HEK293 (cell line): Measurements from ENCODE around the gene NEU3.
"Not testable (repeated sequence)": the region's sequence is repeated elsewhere in the genome, so short reads cannot be mapped to it uniquely, and the experiment has no call there.

ENCODE experiments used
- CTCF ChIA-PET: fragments of 350-600 bp; formaldehyde crosslinking; extraction: SDS; loops from one replicate; lab custom pipeline; 2021; ENCODE audit warnings: antibody characterized with exemption; lab: Yijun Ruan, JAX
- POLR2A ChIA-PET: fragments of 300-600 bp; formaldehyde crosslinking; extraction: SDS; loops from one replicate; lab custom pipeline; 2020; ENCODE audit warnings: antibody characterized with exemption, inconsistent platforms; lab: Yijun Ruan, JAX
- H3K27ac ChIP-seq: fragments of 200-500 bp; sonication (Bioruptor generic); 2 replicates; pipeline ENCODE4 v1.5.1; 2014; ENCODE audit warnings: low read depth, low read length, control low read depth, inconsistent platforms; ENCODE audit errors: extremely low read depth
- H3K36me3 ChIP-seq, 2 experiments: fragments of 200-500 bp in 1 of 2; sonication (Bioruptor generic) in 1 of 2; 1 replicate in 1 of 2; 2 replicates in 1 of 2; pipeline ENCODE4 v1.5.1; 2014 to 2017; ENCODE audit warnings: inconsistent platforms in 2 of 2, low read length in 2 of 2; ENCODE audit not compliant: control insufficient read depth in 2 of 2, insufficient read depth in 1 of 2
- H3K4me1 ChIP-seq: fragments of 200-500 bp; sonication (Bioruptor generic); 2 replicates; pipeline ENCODE4 v1.5.1; 2014; ENCODE audit warnings: mild to moderate bottlenecking, low read length, inconsistent platforms; ENCODE audit not compliant: control insufficient read depth, insufficient read depth
- H3K4me3 ChIP-seq: 2 replicates; pipeline ENCODE4 v1.5.1; 2011; ENCODE audit warnings: low read depth, mild to moderate bottlenecking, control low read depth, low read length, moderate library complexity
- H3K9me3 ChIP-seq: fragments of 200-500 bp; sonication (Bioruptor generic); 2 replicates; pipeline ENCODE4 v1.5.1; 2014; ENCODE audit warnings: low read depth, low read length, inconsistent platforms; ENCODE audit not compliant: control insufficient read depth, insufficient read depth
- GLI2 ChIP-seq: fragments of 450-650 bp; formaldehyde crosslinking; IDR thresholded peaks from 2 replicates; pipeline ENCODE4; 2017; ENCODE audit warnings: missing biosample characterization, missing genetic modification characterization, low read depth, borderline replicate concordance
- HOXC10 ChIP-seq: sonication (generic); formaldehyde crosslinking; IDR thresholded peaks from 2 replicates; pipeline ENCODE4 v1.8.1; 2023; ENCODE audit warnings: mild to moderate bottlenecking, missing genetic modification reagents
- KLF17 ChIP-seq: fragments of 450-650 bp; formaldehyde crosslinking; IDR thresholded peaks from 2 replicates; pipeline ENCODE4 v1.5.1; 2016; ENCODE audit warnings: missing biosample characterization, missing genetic modification characterization
- KLF7 ChIP-seq: fragments of 450-650 bp; formaldehyde crosslinking; IDR thresholded peaks from 2 replicates; pipeline ENCODE4 v1.5.1; 2016; ENCODE audit warnings: missing biosample characterization, missing genetic modification characterization, borderline replicate concordance
- PRDM10 ChIP-seq: fragments of 450-650 bp; formaldehyde crosslinking; IDR thresholded peaks from 2 replicates; pipeline ENCODE4 v1.5.1; 2016; ENCODE audit warnings: missing biosample characterization, missing genetic modification characterization
- SETDB1 ChIP-seq: IDR thresholded peaks from one replicate; pipeline ENCODE4 v1.6.1; 2017; ENCODE audit warnings: mild to moderate bottlenecking, low read length, moderate library complexity, mixed read lengths; ENCODE audit not compliant: insufficient read length
- SP2 ChIP-seq: fragments of 450-650 bp; formaldehyde crosslinking; IDR thresholded peaks from 2 replicates; pipeline ENCODE4 v1.5.1; 2016; ENCODE audit warnings: missing biosample characterization, missing genetic modification characterization
- ZFHX2 ChIP-seq: fragments of 450-650 bp; formaldehyde crosslinking; conservative IDR thresholded peaks from 2 replicates; pipeline ENCODE4 v1.5.1; 2016; ENCODE audit warnings: missing biosample characterization, missing genetic modification characterization
- ZNF362 ChIP-seq: fragments of 450-650 bp; formaldehyde crosslinking; IDR thresholded peaks from 2 replicates; pipeline ENCODE4 v1.5.1; 2016; ENCODE audit warnings: missing biosample characterization, missing genetic modification characterization
- ZNF449 ChIP-seq: fragments of 450-650 bp; formaldehyde crosslinking; IDR thresholded peaks from 2 replicates; pipeline ENCODE4 v1.5.1; 2017; ENCODE audit warnings: missing biosample characterization, mild to moderate bottlenecking, missing genetic modification characterization, moderate library complexity
- ZNF549 ChIP-seq: fragments of 450-650 bp; IDR thresholded peaks from 2 replicates; pipeline ENCODE4 v1.5.1; 2018; ENCODE audit warnings: missing biosample characterization, missing genetic modification characterization, mild to moderate bottlenecking, inconsistent platforms, moderate library complexity
- ZNF560 ChIP-seq: fragments of 450-650 bp; formaldehyde crosslinking; IDR thresholded peaks from 2 replicates; pipeline ENCODE4 v1.5.1; 2017; ENCODE audit warnings: missing biosample characterization, missing genetic modification characterization, borderline replicate concordance
- ZNF639 ChIP-seq: fragments of 450-650 bp; formaldehyde crosslinking; IDR thresholded peaks from 2 replicates; pipeline ENCODE4 v1.5.1; 2016; ENCODE audit warnings: missing biosample characterization, missing genetic modification characterization
- ZNF645 ChIP-seq: fragments of 450-650 bp; formaldehyde crosslinking; IDR thresholded peaks from 2 replicates; pipeline ENCODE4; 2016; ENCODE audit warnings: missing biosample characterization, missing genetic modification characterization
- ZNF654 ChIP-seq: fragments of 450-650 bp; formaldehyde crosslinking; IDR thresholded peaks from 2 replicates; pipeline ENCODE4 v1.5.1; 2016; ENCODE audit warnings: low read depth, missing biosample characterization, missing genetic modification characterization
- ZNF670 ChIP-seq: fragments of 450-650 bp; formaldehyde crosslinking; IDR thresholded peaks from 2 replicates; pipeline ENCODE4 v1.5.1; 2016; ENCODE audit warnings: missing biosample characterization, missing genetic modification characterization, low read depth
- ZNF677 ChIP-seq: fragments of 450-650 bp; IDR thresholded peaks from 2 replicates; pipeline ENCODE4 v1.5.0; 2018; ENCODE audit warnings: missing biosample characterization, mild to moderate bottlenecking, missing genetic modification characterization, moderate library complexity
- ZNF76 ChIP-seq: fragments of 450-650 bp; formaldehyde crosslinking; IDR thresholded peaks from 2 replicates; pipeline ENCODE4; 2016; ENCODE audit warnings: low read depth, missing biosample characterization, missing genetic modification characterization, borderline replicate concordance
- ZNF791 ChIP-seq: fragments of 450-650 bp; formaldehyde crosslinking; IDR thresholded peaks from 2 replicates; pipeline ENCODE4 v1.5.1; 2016; ENCODE audit warnings: missing biosample characterization, missing genetic modification characterization
- ZNF792 ChIP-seq: fragments of 450-650 bp; formaldehyde crosslinking; IDR thresholded peaks from 2 replicates; pipeline ENCODE4 v1.5.1; 2016; ENCODE audit warnings: missing biosample characterization, missing genetic modification characterization
- ZNF843 ChIP-seq: fragments of 450-650 bp; formaldehyde crosslinking; IDR thresholded peaks from 2 replicates; pipeline ENCODE4 v1.5.1; 2016; ENCODE audit warnings: missing biosample characterization, missing genetic modification characterization
- ZSCAN16 ChIP-seq: fragments of 450-650 bp; formaldehyde crosslinking; IDR thresholded peaks from 2 replicates; pipeline ENCODE4 v1.5.1; 2016; ENCODE audit warnings: missing biosample characterization, missing genetic modification characterization

The NEU3 gene

GRCh38 chr11:74989260-74989638, 516 bp downstream of the NEU3 start:
- Histone ChIP-seq H3K27ac (peak overlapping the region; percentile 68), H3K36me3 (peaks cover 0 to 11% of the 10 kb centered on the region in 2 experiments; a peak in 1 of 3 replicates), H3K4me1 (no peaks in the 10 kb centered on the region), H3K9me3 (no peaks in the 10 kb centered on the region), H3K4me3 (peak overlapping the region; percentile 77)
- CTCF ChIA-PET, result interaction anchor here (0.6 to 1.1 kb wide), 7 partner anchors 13 to 544 kb away, joined by 3 to 5 read pairs (median 3); no protein-coding TSS in a partner anchor
- TF ChIP-seq ZNF560 (no peak), ZNF677 (tag by site-specific recombination) (no peak), ZNF639 (tag by site-specific recombination) (no peak), ZNF791 (no peak), ZNF76 (tag by site-specific recombination) (no peak), ZFHX2 (tag by site-specific recombination) (no peak), ZNF549 (no peak), KLF17 (no peak), ZNF449 (no peak)
- POLR2A ChIA-PET, result interaction anchor here (1.0 to 1.8 kb wide), 5 partner anchors 9 to 50 kb away, joined by 3 to 7 read pairs (median 5); partner anchors contain the start of genes SPCS2 and XRRA1

- H3K36me3 ChIP-seq, result peaks cover 0 to 20% of the 10 kb centered on the region in 2 experiments; a peak in 1 of 3 replicates
- H3K4me3 ChIP-seq, H3K9me3 ChIP-seq, POLR2A ChIA-PET, H3K27ac ChIP-seq, H3K4me1 ChIP-seq: not testable (repeated sequence)
- CTCF ChIA-PET, result interaction anchor here (0.8 kb wide), 1 partner anchor 259 kb away, joined by 3 read pairs; no protein-coding TSS in a partner anchor
Observed at GRCh38 chr11:74990150-74990549, 1.4 kb downstream of the NEU3 start.

- H3K9me3 ChIP-seq, result no peaks in the 10 kb centered on the region
- H3K4me3 ChIP-seq, result no peak overlapping the region
- H3K4me1 ChIP-seq, result no peaks in the 10 kb centered on the region
- ChIA-PET CTCF (no interaction called here), POLR2A (no interaction called here)
- H3K36me3 ChIP-seq, result peaks cover 0 to 23% of the 10 kb centered on the region in 2 experiments; a peak in 2 of 3 replicates
- H3K27ac ChIP-seq, result no peak overlapping the region
- TF ChIP-seq HOXC10 (CRISPR knock-in tag) (no peak), ZNF843 (tag by site-specific recombination) (no peak), PRDM10 (tag by site-specific recombination) (no peak), ZNF654 (tag by site-specific recombination) (no peak), ZNF792 (tag by site-specific recombination) (no peak), GLI2 (tag by site-specific recombination) (no peak), ZNF645 (tag by site-specific recombination) (no peak), SETDB1 (no peak), SP2 (no peak), KLF7 (no peak), ZNF670 (tag by site-specific recombination) (no peak), ZSCAN16 (no peak), ZNF362 (tag by site-specific recombination) (no peak)
Observed at GRCh38 chr11:74990941-74991340, 2.2 kb downstream of the NEU3 start.
